T-helper 2 cell (primary cell): ENCODE results near the gene CHIT1.

ENCODE experiments used
- DNase-seq, 5 experiments: peaks; one replicate each; pipeline versions ENCODE4 v3.0.0 to v3.0.0-alpha.2; 2012 to 2022

Gene CHIT1

DNA sequence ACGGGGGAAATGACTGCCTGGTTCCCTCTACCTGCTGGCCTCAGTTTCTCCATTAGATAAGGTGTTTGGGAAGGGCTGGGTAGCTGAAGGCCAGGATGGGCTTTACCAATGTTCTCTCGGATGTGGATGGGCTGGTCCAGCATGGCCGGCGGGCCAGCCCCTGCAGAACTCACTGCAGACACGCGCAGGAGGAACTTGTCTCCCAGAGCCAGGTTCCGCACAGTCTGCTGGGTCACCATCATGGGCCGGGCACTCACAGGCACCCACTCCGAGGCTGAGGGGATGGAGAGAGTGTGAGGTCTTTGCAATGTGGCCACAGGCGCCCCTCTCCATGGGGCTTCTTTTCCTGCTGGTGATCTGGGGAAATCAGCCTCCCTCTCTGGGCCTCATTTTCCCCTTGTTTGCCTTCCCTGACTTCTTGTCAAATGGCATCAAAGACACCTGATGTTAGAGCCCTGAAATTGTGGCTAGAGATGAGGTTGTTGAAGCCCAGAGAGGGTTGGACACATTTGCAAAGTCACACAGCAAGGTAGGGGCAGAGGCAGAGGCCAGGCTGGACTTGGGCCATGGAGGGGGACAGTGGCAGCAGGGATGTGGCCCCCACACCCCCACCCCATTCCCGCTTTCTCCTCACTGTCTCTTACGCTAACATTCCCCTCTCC, 55.0 kb downstream of the CHIT1 start:
- no peak for DNase-seq

DNA sequence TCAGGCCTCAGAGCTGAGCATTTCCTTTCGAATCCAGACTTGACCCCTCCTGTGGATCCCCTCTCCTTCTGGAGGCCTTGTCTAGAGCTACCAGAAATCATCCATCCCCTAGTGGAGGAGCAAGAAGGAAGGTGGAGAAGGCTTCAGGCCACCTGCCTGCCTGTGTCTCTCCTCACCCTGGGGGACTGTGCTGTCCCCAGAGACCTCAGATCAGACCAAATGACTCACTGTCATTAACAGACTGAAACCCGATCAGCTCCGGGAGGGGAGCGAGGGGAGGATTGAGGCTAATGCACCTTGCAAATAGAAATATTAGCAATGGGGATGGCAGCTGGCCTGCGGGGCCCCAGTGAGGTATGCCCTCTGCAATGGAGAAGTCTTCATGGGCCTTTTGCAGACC, 55.9 kb downstream of the CHIT1 start:
- DNase-seq, result no peak

DNA sequence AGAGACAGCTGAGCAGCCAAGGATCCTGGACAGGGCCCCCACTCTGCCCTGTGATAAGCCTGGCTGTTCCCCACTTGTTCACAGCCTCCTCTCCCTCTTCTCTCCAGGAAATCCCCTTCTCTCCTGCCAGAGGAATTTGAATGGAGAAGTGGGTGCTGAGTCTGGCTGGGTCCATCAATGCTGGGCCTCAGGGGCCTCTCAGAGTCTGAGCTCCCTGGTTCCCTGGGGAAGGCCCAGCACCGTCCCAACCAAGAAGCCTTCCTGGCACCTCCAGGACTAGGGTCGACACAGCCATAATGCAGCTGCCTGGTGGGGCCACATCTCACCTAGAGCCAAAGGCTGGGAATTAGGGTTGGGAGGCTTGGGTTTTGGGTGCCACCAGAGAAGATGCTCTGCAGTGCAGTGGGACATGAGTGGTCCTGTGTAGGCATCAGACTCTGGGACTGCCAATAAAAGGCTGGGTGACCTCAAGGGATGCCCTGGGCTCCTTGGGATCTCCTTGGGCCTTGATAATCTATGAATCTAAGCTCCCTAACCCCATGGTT, 56.4 kb downstream of the CHIT1 start:
- DNase-seq, result no peak

DNA sequence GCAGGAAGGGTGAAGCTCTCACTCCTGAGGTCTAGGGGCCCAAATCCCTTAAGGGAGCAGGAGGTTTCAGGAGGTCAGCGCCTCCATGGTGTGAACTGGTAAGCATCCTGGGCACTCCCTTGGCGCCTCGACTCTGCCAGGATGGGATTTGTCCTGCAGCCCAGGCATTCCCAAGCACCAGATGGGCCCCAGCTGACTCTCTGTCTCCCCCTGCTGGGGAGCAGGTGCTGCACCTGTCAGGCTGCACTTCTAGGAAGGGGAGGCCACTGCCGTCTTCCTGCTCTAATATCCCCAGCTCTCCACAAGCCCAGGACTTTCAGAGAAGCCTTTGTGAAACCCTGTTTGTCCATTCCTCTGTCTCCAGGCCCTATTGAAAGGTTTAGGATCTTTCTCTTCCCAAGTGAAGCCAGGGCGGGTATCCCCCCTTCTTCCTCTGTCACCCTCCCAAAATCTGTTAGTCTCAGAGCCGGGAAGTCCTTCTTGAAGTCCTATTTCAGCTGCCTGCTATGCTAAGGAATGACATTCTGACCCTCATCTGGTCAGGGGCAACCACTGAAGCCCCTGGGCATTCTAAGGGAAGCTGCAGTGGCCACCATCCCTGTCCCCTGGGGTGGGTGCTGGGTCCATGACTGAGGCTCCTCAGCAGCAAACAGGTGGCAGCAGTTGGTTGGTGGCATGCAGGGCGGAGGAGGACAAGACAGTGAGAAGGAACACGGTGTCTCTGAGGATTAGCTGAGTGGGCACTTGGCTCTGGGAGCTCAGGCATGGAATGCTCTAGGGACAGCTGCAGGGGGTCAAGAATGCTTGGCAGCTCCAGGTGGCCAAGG, 57.1 kb downstream of the CHIT1 start:
- peak in 2 of 5 experiments; percentile 21 to 30 for DNase-seq

DNA sequence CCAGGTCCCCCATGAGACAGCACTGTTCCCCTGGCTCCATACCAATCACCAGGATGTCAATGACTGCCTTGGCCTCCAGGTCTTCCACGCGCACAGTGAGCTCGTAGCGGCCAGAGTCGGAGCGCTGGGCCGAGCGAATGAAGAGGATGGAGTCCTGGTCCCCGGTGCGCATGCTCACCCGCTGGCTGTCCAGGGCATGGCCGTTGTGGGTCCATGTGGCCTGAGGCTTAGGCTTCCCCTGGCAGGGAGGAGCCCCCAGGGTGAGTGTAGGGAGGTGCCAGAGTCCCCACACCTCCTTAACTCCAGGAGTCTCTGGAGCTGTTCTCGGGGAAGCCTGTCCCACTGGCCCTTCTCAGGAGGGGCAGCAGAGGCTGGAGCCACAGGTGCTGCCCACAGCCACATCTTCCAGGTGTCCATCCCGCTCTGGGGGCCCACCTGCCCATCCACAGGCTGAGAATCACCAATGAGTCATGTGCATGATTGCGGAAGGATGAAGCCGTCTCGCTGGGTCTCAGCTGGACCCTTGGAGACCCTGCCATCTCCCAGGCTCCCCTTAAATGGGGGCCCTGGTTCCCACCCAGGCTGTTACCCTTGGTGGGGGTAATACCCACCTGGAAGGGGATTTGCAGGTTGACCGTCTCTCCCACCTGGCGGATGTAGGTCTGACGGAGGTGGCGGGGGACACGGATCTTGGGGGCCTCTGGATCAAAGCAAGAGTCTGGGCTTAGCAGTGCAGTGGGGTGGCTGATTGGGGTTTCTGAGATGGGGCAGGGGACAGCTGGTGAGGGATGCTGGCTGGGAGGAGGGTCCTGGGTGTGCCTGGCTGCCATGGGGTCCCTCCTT, 57.9 kb downstream of the CHIT1 start:
- no peak for DNase-seq

DNA sequence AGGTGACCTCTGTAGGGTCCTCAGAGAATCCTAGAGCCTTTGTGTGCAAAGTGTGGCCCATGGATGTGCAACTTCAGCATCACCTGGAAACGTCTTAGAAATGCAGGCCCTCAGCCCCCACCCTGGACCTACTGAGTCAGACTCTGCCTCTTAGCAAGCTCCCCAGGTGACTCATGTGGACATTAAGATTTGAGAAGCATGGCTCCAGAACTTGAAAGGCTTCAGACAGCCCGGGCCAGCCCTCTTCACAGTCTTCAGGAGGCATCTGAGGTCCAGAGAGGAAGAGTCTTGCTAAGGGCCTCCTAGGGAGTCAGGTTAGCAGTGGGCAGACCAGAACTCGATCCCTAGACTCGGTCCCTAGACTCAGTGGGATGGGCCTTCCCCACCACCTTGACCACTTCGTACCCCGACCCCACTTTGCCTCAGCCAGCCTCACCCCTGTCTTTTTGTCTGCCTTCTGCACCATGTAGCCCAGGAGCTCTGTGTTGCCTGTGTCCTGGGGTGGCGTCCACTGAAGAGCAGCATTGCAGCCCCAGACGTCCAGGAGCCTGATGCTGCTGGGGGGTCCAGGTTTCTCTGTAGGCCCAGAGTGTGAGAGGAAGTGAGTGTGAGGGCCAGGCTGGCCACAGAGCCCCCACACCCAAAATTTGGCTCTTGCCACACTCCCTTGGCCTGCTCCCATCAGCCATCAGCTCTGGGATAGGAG, 58.7 kb downstream of the CHIT1 start:
- no peak for DNase-seq

DNA sequence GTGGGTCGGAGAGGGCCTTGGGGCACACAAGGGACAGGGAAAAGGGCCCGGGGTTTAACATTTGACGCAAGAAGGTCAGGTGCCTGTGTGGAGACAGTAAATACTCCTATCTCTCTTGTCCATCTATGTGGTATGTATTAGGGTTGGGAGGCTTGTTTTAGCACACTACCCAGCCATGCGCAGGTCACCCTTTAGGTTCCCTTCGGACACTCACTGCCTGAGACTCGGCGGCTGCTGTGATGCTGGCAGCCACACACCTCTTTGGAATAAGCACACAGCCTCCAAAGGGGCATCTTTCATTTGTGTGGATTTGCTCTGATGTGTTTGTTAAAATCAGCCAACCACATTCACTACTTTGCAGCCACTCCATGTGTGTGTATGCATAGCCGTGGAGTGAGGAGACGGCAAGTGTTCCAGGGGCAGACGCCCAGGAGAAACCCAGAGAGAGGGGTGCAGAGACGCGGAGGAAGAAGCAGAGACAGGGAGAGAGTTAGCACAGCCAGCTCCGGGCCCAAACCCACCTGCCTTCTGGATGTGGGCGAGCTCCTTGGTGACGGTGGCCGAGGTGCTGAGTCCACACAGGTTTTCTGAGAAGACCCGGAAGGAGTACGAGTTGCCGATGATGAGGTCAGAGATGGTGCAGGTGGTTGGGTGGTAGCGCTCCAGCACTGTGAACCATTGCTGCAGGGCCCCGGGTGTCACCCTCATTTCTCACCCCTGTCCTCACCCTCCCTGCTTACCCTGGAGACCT, 59.5 kb downstream of the CHIT1 start:
- no peak for DNase-seq

DNA sequence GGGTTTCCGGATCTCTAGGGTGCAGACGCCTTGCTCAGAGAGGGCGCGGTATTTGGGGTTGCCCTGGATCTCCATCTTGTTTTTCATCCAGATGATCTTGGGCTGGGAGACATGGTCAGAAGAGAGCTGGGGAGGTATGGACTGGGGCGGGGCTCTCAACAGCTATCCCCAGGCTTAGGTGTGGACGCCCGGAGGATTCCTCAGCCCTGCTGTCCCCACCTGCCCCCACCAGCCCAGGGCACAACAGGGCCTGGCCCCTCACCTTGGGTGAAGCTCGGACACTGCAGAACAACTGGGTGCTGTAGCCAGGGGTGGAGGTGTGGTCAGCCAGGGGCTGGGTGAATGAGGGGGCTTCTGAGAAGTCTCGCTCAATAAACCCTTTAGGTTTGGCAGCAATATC, 60.5 kb downstream of the CHIT1 start:
- no peak for DNase-seq

DNA sequence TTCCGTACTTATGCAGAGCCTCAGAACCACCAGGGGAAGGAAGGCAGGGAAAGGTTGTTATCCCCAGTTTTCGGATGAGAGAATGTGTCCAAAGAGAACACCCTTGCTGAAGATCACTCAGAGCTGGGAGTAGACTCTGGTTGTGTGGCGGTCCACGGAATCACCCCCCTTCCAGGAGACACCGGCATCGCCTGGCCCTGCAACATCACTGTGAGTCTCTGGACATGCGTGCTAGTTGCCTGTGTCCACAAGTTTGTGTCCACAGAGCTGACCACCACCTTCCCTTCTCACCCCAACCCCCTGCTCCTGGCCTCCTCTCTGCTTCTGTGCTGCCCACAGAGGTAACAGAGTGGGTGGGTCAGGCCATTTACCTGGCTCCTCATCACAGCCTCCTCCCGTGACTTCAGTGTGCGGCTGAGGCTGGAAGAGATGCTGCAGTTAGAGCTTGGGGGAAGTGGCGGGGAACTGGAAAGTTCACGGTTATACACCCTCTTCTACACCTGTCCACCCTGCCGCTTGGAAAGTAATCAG, 61.2 kb downstream of the CHIT1 start:
- DNase-seq, result no peak

DNA sequence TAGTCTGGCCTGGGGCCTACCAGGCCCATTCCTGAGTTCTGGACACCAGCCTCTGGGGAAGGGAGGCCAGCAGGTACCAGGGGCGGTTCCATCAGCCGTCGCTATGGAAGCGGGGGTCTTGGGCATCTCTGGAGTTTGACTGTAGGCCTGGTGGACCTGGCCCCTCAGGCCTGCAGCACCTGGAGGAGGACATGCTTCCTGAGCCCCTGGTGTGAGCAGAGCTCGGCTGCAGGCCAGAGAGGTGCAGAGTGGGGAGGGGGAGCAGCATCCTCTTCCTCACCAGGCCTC, 61.6 kb downstream of the CHIT1 start:
- no peak for DNase-seq

DNA sequence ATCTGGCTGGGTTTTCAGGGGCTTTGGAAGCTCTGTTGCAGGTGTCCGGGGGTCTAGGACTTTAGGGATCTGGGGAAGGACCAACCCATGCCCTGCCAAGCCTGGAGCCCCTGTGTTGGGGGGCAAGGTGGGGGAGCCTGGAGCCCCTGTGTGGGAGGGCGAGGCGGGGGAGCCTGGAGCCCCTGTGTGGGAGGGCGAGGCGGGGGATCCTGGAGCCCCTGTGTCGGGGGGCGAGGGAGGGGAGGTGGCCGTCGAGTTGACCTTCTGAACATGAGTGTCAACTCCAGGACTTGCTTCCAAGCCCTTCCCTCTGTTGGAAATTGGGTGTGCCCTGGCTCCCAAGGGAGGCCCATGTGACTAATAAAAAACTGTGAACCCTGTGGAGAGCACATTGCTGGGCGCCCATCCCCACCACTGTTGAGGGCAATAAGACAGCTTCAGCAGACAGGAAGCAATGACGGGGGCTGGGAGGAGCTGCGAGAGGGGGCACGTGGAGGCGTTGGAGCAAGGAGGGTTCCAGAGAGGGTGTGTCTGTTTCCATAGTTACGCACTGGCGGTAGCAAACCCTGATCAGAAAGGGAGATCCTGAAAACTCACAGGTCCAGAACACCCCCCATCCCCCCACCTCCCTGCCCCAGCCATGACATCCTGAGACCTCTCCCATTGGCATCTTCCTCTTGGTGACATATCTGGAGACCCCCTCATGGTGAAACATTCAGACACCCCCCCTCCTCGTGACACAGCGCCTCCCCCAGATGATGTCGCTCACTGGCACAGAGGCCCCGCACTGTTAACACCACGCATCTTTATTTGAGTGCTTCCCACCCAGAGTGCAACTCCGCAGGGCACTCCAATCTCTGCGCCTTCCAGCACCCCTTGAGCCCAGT, 62.2 kb downstream of the CHIT1 start:
- DNase-seq, result peak in 1 of 5 experiments; percentile 4

DNA sequence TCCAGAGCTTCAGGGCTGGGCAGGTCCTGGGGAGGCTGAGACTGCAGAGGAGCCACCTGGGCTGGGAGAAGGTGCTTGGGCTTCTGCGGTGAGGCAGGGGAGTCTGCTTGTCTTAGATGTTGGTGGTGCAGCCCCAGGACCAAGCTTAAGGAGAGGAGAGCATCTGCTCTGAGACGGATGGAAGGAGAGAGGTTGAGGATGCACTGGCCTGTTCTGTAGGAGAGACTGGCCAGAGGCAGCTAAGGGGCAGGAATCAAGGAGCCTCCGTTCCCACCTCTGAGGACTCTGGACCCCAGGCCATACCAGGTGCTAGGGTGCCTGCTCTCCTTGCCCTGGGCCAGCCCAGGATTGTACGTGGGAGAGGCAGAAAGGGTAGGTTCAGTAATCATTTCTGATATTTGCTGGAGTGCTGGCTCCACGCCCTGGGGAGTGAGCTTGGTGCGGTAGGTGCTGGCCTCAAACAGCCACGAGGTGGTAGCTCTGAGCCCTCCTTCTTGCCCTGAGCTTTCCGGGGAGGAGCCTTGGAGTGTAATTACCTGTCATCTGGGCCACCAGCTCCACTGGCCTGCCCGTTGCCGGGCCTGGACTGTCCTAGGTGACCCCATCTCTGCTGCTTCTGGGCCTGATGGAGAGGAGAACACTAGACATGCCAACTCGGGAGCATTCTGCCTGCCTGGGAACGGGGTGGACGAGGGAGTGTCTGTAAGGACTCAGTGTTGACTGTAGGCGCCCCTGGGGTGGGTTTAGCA, 63.1 kb downstream of the CHIT1 start:
- DNase-seq, result peak in 1 of 5 experiments; percentile 11
